Activated effector memory CD4-positive, alpha-beta T cell treated with Interleukin-2 at 50 U/mL for 16 hours (primary cell): ENCODE measurements around the gene WSCD2.

Source experiments
- DNase-seq: peaks from one replicate; pipeline ENCODE4 v3.0.0-alpha.2; 2020

The WSCD2 gene

DNA sequence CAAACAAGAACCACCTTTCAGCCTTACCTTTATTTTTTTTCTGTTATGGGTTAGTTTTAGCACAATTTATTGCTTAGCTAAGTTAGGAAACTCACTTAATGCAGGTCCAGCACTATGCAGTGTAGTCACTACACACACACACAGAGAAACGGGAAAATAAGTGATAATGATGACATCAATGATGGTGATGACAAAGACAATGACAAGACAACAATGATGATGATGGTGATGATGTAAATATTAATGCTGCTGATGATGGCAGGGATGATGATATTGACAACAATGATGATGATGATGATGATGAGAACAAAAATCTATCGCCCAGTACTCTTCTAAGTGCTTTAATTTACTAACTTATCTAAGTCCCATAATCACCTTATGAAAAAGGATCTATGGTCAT is 41.1 kb downstream of the WSCD2 start:
- no peak for DNase-seq

DNA sequence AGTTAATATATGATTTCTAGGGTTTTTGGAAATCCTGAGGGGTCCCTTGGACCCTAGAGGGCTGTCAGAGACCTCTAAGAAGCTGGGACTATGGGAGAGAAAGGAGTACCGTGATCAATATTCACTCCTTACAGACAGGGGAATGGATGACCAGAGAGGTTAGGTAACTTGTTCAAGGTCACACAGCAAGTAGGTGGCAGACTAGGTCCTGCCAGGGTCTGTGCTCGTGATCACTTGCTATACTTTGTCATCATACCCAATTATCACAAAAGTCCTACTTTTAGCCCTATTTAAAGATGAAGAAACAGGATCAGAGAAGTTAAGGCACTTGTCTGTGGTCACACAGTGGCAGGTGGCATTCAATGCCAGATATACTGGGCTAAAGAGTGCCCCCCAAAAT is 42.9 kb downstream of the WSCD2 start:
- no peak for DNase-seq

DNA sequence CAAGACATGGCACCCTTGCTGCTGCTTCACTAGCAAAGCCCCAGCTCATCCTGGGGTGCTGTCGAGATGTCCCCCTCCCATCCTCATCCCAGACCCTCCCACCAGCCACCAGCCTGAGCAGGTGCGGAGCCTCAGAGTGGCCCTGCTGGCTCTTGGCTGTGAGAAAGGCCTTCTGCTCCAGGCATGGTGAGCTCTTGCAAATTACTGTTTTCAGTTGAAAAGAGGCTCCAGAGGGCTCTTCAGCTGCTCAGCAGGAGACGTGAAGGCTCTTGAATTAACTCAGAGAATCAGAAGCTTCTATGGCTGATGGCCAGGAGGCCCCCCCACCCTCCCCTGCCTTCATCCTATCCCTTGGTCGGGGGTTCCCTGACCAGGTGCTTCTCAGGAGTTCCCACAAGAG is 44.1 kb downstream of the WSCD2 start:
- no peak for DNase-seq

DNA sequence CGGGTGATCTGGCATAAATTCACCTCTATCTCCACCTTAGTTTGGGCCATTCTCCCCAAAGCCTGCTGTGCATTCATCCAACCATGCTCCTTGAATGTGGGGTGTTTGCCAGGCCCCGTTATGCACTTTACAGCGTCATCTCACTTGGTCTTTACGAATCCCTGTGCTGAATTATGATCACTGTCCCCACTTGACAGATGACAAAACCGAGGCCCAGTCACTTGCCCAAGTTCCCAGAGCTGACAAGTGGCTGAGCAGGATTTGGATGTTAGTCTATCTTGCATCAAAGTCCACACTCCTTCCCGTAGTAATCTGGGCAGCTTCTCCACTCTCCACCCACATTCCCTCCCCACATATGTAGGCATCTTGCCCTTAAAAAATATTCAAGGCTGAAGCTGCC is 44.8 kb downstream of the WSCD2 start:
- DNase-seq: no peak

- DNase-seq: no peak
Observed at GRCh38 chr12:108174641-108175040, 45.6 kb downstream of the WSCD2 start.

- DNase-seq: no peak
Observed at GRCh38 chr12:108175310-108175709, 46.2 kb downstream of the WSCD2 start.

GRCh38 chr12:108176292-108176691 is 47.2 kb downstream of the WSCD2 start:
- DNase-seq: no peak

DNA sequence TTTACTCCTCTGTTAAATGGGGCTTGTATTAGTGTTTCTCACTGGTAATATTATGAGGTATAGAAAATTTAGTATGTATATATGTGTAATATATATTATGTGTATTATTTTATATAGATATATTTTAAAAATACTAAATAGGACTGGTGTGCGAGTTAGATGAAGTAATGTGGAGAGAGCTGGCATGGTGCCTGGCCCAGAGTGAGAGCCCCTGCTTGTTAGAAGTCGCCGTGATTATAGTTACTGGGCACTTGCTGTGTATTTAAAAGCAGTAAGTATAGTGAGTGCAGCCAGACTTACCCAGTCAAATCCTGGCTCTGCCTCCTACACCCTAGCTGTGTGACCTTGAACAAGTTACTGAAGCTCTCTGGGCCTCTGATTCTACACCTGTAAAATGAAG is 48.0 kb downstream of the WSCD2 start:
- no peak for DNase-seq

DNA sequence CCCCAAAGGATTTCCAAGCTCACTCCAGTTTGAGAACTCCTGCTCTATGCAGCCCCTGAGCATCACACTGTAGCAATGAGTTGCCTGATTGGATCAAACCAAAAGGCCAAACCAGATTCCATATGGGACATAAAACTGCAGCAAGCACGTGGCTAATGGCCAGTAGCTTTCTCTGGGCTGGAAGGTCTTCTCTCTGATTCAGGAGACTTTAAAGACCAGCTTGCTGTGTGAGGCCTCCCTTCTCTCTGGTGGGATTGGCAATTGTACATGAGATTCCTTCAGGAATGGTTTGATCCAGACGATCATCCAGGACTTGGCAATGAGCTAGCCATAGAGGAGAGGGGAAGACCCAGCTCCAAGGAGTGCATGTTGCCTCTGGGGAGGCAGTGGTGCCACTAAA is 50.2 kb downstream of the WSCD2 start:
- DNase-seq: no peak

DNA sequence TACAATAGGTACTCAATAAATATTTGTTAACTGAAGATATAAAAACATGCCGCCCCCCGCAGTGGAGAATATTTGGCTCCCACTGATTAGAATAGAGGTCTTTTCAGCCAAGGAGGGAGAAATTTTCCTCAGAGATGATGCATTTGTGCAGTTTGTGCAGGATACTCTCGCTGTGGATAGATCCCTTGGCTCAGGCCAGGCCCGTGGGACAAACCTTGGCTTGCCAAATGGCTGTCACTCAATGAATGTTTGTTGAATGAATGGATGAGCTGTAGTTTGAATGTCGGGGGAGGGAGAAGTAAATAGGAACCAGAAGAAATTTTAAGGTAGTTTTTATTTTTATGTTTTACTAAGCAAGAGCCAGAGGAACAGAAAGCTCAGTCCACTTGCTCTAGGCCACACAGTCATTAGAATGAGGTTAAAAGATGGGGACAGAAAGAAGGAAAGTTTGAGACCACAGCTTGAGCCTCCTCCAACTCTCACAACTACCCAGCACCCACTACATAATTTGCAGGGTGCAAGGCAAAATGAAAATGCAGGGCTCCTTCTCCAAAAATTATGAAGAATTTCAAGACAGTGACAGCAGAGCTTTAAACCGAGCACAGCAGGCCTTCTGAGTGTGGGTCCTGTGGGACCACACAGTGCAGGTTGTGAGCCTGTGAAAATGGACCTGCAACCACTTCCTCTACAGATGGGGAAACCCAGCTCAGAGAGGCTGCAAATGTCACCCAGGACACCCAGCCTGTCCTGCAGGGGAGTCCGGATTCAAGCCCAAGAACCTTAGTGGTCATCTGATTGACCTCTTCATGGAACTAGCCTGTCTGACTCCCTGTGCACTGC is 51.4 kb downstream of the WSCD2 start:
- no peak for DNase-seq

DNA sequence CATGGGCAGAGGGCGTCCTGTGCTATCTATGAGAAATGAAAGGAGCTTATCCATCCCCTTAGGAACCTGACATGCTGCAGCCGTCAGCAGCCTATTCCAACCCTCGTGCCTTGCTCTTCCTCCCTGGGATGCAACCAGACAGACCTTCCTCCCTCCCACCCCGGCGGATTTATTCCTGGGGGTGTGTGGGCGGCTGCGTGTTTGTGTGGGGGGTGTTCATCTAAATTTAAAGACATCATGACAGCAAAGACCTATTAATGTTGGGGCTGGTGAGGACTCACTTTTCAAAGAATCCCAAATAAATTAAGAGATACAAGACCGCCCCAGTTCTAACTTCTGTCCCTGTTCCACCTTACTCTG is 52.0 kb downstream of the WSCD2 start:
- DNase-seq: no peak

DNA sequence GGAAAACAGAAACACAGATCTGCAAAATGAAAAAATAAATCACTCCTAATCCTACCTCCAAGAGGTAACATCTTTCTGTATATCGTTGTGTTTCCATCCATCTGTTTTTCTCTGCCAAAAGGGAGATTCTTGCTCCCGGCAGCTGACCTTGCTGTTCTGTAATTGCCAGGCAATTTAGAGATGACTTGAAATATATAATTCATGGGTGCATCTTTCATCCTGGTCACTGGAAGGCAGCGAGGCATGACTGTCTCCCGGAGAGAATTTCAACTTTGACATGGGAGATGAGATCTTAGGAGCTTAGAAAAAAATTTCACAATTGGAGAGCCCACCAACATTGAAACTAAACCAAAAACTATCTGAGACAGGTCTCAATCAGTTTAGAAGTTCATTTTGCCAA is 53.0 kb downstream of the WSCD2 start:
- no peak for DNase-seq

- DNase-seq: no peak
Observed at GRCh38 chr12:108185002-108185401, 55.9 kb downstream of the WSCD2 start.

DNA sequence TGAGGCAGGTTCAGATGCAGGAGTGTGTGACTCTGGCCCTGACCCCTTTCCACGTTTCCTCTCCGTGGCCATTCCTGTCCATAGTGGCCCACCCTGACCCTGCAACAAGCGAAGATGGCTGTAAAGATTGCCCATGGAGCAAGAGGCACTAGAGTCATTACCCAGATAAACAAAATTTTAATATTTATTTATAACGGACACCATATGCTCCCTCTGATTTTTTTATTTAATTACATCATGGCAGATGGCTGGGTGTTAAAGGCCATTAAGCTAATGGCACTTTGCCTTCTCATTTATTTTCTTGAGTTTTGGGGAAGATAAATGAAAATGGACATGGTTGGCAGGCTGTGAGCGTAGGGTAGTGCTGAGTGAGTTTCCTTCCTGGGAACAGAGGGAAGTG is 58.7 kb downstream of the WSCD2 start:
- DNase-seq: no peak

DNA sequence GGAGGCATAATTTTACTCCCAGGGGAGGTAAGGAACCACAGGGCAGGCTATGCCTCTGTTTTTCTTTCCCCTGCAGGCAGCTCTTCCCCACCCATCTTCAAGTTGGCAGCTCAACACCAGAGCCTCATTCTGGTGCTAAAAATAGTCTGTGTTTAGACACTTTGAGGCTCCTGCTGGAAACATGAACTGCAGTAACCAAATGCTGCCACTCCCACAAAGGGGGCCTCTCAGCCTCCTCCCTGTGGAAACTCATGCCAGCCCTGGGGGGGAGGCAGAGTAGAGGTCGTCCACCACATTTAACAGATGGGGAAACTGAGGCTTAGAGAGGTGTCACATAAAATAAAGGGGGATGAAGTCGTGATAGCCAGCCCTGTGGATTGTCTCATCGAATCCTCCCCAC is 61.4 kb downstream of the WSCD2 start:
- DNase-seq: no peak

DNA sequence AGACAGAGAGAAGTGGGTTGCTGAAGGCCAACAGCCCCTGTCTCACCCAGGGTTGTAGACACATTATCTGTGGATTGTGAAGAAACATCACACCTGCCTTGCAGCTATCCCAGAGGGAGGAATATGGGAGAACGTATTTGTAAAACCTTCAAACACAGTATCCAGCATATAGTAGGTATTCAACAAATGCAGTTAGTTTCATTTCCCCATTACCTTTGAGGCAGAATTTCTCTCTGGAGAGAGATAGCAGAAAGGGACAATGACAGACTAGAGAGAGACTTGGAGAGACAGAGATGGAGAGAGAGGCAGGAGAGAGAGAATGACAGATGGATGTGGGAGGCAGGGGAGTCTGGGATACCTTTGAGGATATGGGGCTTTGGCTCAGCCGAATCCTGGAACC is 62.0 kb downstream of the WSCD2 start:
- no peak for DNase-seq

- no peak for DNase-seq
Observed at GRCh38 chr12:108191938-108192337, 62.9 kb downstream of the WSCD2 start.

- no peak for DNase-seq
Observed at GRCh38 chr12:108193493-108193892, 64.4 kb downstream of the WSCD2 start.

DNA sequence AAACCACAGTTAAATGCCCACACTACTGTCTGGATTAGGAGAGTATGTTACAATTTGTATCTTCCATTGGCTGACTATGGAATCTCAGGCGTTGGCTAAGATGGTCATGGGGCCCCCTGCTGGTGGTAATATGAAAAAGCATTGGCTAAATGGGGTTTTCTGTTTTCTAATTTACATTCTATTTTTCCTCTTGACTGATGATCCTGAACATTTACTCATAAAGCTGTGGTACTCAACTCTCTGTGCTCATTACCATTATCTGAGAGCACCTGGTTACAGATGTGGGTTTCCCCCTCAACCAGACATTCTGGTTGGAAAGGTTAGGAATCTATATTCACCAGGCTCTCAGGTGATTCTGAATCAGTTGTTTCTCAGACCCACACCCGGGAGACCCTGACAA is 64.8 kb downstream of the WSCD2 start:
- DNase-seq: no peak

GRCh38 chr12:108194585-108194984 is 65.5 kb downstream of the WSCD2 start:
- DNase-seq: no peak

DNA sequence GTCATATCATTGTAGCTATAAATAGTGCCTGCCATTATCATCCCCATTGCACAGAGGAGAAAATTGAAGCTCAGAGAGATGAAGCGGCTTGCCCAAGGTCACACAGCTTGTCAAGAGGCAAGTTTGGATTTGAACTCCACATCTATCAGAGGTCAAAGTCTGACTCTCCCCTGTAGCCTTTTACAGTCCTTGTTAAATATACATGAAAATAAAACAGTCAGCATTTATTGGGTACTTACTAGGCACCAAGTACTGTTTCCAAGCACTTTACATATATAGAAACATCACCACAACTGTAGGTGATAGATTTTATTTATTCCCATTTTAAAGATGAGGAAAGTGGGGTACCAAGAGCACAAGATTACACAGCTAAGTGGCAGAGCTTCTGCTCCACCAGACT is 67.2 kb downstream of the WSCD2 start:
- DNase-seq: no peak

DNA sequence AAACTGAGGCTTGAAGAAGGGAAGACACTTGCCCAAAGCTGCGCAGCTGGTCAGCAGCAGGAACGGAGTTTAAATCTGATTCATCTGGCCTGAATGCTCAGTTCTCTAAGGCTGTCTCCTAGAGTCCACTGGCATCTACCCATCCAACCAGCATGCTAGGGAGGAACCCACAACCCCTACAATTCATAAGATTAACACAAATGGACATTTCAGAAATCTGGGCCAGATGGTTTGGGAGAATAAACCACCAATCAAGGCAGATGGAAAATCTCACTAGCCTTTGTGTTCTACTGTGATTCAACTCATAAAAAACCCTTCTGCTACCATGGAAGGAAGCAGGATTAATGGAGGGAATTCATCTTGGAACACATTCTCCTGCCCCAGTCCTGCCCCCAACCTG is 67.8 kb downstream of the WSCD2 start:
- no peak for DNase-seq

DNA sequence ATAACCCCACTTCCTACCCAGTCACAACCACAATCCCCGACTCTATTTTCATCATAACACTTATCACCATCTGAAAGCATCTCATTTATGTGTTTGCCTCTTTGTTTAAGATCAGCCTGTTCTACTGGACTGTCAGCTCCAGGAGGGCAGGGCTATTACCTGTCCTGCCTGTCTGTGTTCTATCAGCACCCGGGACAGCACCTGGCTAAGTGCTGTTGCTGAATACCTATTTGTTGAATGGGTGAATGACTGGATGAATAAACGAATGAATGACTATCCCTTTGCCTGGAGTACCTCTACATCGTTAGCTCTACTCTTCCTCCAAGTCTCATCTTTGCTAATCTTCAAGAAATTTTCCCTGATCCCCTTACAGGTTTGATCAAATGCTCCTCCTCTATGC is 69.0 kb downstream of the WSCD2 start:
- no peak for DNase-seq

- DNase-seq: no peak
Observed at GRCh38 chr12:108199106-108199505, 70.0 kb downstream of the WSCD2 start.

- DNase-seq: no peak
Observed at GRCh38 chr12:108201808-108202207, 72.7 kb downstream of the WSCD2 start.
